GM12891 (cell line): ENCODE measurements around the gene KLKB1.

ENCODE experiments used
- POLR2A ChIP-seq: IDR thresholded peaks from 2 replicates; pipeline ENCODE4 v1.6.1; 2011; ENCODE audit warnings: low read depth, low read length, control low read depth
- POLR2AphosphoS5 ChIP-seq: IDR thresholded peaks from 2 replicates; pipeline ENCODE4 v1.6.1; 2011; ENCODE audit warnings: low read depth, low read length, control low read depth
- TAF1 ChIP-seq: IDR thresholded peaks from 2 replicates; pipeline ENCODE4 v1.6.1; 2011; ENCODE audit warnings: low read depth, low read length, control low read depth

DNA sequence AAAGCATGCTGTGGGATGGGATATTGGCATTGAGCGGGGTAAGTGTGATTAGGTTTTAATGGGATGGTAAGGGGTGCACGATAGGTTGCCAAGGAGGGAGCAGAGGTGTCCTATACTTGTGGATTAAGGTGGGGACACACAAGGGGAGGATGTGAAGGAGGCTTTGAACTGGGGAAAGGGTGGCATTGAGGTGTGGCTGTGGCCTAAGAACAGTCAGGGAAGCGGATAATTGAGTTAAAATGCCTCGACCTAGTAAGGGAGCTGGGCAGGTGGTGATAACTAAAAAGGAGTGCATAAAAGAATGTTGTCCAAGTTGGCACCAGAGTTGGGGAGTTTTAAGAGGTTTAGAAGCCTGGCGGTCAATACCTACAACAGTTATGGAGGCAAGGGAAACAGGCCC lies 17.5 kb downstream of the KLKB1 start:
- no peak for TF ChIP-seq POLR2A
- TF ChIP-seq TAF1 = no peak
- no peak for TF ChIP-seq POLR2AphosphoS5
